DMS 273 treated with DMSO at 0.1 percent for 48 hours (cell line): Measurements from ENCODE around the gene STAT5A.
"Not testable (repeated sequence)": the region's sequence is repeated elsewhere in the genome, so short reads cannot be mapped to it uniquely, and the experiment has no call there.

ENCODE experiments used
- DNase-seq: peaks from one replicate; lab custom pipeline; 2025; lab: John Stamatoyannopoulos, UW

Gene STAT5A

DNA sequence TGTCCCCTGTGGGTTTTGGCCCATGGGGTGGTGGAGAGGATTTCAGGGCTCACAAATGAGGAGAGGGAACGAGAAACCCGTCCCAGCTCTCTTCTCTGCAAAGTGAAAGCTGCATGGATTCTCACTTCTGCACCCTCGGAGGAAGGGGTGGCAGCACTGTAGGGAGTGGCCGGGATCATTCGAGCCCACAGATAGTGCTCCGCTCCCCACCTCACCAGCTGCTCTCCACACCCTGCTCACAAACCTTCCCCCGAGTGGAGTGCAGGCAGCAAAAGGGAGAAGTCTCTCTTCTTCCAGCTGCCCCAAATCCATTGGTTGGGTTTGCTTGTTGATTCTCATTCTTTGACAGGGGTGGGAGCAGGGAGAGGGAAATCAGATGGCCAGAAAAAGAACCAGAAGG is 20.1 kb downstream of the STAT5A start:
- no peak for DNase-seq

DNA sequence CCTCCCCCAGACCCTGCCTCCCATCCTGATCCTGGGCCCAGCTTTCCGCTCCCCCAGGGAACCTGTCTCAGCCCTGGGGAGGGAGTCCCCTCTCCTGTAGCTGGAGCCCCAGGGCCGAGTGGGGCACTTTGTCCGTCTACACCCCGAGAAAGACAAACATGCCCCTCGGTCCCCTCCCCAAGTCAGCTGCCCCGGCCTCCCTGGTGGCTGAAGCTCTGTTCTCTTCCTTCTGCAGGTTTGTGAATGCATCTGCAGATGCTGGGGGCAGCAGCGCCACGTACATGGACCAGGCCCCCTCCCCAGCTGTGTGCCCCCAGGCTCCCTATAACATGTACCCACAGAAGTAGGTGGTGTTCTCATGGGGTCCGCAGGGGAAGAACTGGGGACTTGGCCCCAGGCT is 20.8 kb downstream of the STAT5A start:
- DNase-seq, result no peak

- no peak for DNase-seq
These were observed 21.9 kb downstream of the STAT5A start for GRCh38 chr17:42309986-42310786.

DNA sequence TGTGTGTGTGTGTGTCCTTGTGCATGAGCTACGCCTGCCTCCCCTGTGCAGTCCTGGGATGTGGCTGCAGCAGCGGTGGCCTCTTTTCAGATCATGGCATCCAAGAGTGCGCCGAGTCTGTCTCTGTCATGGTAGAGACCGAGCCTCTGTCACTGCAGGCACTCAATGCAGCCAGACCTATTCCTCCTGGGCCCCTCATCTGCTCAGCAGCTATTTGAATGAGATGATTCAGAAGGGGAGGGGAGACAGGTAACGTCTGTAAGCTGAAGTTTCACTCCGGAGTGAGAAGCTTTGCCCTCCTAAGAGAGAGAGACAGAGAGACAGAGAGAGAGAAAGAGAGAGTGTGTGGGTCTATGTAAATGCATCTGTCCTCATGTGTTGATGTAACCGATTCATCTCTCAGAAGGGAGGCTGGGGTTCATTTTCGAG is 22.5 kb downstream of the STAT5A start:
- no peak for DNase-seq

- DNase-seq, result no peak
These were observed 23.1 kb downstream of the STAT5A start for GRCh38 chr17:42311240-42312034.

DNA sequence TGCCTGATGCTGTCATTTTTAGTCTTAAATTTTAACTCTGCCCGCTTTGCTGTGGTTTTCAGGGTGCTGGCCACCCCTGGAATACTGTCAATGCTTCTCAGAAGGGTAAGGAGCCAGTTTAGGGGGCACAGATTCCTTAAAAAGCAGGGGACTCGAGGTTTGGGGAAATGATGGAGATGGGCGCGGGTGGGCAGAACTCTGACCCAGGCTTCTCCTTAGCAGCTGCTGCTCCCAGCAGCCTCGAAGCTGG is 23.7 kb downstream of the STAT5A start:
- DNase-seq, result no peak

DNA sequence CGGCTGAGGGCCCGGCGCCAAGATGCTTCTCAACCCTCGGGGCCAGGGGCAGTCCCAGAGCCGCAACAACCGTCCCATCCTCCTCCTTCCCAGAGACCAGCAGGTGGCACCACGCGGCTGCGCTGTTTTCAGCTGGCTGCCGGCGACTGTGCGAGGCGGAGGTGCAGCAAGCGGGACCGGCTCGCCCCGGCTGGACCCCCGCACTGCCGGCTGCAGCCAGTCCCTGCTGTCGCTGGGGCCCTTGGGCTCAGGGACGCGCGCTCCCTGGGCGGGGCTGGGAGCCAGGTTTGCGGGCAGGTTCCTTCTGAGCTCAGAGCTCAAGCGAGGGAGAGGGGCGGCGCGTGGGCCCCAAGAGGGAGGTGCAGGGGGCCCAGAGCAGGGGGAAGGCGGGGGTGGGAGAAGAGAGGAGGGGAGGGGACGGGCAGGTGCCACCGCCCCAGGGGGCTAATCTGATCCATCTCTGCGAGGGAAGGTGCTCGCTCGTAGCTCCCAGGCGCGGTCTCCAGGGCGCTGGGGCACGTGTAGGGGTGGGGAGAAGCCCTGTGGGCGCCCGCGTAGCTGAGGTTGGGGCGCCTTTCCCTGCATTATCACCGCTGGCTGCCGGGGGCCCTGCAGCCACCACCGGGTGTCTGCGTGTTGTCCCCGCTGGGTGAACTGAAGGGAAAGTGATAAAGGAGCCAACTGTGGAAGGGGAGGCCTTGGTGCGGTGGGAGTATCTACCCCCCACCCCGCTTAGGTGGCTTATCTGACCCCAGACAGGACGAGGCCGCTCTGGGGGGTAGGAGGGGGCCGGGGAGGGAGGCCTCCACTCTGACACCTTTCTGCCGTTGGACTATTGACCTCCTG is 24.2 kb downstream of the STAT5A start:
- DNase-seq, result peak; percentile 70

GRCh38 chr17:42313389-42313772 is 25.1 kb downstream of the STAT5A start:
- DNase-seq, result no peak

DNA sequence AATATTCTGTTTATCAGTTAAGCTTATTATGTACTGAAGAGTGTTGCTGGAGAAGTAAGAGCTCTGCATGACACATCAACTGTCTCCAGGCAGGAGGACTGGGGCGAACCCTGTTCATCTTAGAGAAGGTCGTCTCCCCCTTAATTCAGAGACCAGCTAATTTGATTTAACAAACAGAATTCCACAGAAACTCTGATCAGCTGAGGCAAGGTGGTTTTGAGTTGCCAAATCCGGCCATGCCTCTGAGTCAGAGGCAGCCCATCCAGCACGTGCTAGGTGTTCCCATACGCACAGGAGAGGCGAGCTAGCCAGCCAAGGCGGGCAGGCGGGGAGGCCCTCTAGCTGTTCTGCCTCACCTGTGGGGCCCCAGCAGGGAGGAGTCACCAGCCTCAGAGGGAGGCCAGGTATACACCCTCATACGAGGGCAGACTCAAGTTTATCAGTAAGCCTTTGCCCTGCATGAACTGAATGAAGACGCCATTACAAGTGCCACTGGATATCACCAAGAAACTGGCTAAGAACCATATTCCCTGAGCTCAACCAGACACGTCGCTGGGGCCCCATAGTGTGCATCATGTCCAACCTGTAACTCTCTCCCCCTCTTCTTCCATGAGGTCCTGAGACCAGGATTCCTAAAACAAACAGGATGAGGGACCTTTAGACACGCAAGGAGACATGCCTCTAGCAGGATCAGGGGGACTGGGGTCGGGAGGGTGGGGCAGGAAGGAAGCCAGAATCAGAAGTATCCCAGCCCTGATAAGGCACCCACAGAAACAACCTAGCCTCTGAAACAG is 25.7 kb downstream of the STAT5A start:
- no peak for DNase-seq

GRCh38 chr17:42315402-42316156 is 27.3 kb downstream of the STAT5A start:
- no peak for DNase-seq

DNA sequence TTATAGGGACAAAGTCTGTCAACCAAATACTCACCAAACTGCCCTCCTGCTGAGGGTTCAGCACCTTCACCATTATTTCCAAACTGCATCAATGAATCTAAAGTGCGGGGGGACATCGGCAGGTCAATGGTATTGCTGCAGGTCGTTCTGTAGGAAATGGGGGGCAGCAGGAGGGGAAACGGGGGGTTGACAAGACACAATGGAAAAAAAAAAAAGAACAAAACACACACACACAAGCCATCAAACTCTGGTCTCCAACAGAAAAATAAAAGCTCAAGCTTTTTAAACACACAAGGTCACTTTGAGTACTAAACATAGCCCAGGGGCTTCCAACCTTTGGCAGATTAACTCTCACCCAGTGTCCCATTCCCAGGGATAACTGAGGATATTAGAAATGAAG is 28.5 kb downstream of the STAT5A start:
- no peak for DNase-seq

DNA sequence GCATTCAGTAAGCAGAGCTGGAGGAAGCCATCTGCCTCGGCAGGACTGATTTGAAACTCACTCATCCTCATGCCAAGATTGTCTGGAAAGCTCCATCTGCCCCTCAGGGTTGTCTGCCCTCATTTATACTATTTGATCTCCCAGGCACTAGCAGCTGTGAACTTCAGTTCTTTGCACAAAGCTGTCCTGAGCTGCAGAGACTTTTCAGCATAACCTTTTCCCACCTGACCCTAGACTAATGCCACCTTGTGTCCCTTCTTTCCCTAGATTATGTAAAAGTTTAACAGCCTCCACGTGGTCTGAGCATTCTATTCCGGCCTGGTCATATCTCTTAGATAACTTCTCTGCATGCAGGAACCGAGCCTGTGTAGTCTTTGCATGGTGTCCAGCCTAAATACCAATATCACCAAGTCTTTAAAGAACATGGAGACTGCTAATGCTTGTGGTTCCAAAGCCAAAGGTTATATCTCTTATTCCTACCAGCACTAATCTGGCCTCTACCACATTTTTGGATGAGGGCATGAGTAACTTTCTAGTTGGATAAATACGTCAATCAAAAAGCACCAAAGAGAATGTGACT is 29.1 kb downstream of the STAT5A start:
- peak; percentile 42 for DNase-seq

DNA sequence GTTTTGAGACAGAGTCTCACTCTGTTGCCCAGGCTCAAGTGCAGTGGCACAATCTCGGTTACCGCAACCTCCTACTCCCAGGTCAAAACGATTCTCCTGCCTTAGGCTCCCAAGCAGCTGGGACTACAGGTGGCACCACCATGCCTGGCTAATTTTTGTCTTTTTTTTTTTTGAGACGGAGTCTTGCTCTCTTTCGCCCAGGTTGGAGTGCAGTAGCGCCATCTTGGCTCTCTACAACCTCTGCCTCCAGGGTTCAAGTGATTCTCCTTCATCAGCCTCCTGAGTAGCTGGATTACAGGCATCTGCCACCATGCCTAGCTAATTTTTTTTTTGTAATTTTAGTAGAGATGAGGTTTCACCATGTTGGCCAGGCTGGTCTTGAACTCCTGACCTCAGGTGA is 29.7 kb downstream of the STAT5A start:
- DNase-seq, result not testable (repeated sequence)

DNA sequence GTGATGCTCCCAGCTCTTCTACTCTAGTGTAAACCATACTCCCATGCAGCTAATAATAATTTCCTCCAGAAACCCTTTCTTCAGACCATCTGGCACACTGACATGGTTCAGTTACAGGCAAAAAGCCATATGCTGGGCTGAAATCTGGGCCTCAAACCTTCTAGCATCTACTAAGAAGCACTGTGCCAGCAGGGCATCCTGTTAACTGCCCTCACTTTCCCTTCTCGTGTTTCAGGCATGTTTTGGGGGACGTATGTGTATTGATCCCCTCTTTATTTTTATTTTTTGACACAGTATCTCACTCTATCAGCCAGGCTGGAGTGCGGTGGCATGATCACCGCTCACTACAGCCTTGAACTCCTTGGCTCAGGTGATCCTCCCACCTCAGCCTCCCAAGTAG is 33.3 kb downstream of the STAT5A start:
- DNase-seq, result peak; percentile 79

DNA sequence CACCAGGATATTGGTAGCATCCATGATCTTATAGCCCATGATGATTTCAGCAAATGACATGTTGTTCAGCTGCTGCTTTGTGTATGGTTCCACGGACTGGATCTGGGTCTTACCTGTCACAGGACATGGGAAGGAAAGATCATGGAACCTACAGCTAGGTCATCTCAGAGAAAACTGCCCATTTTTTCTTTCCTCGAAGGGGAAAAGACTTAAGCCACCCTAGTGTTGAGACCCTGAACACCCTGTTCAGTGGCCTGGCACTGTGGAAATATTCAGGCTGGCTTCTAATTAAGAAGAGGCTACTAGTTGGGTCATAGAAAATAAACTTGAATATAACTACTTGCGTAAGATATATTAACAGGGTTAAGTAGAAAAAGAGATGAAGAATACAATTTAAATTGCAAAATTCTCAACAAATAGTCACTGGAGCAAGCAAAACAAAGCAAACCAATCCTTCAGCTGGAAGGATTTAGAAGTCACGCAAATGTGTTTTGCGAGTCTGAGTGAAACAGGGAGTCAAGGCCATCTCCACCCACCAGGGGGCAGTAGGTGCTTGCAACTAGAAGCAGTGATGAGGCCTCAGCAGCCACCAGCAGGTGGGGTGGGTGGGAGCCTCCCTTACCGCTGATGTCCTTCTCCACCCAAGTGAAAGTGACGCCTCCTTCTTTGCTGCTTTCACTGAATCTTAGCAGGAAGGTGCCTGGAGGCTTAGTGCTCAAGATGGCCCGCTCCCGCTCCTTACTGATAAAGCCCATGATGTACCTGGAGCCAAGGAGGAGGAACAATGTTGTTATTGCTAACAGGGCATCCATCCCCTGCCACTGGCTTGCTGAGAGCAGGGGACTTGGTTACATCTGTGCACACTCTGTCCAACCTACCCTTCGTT is 34.3 kb downstream of the STAT5A start:
- DNase-seq, result peak; percentile 83

GRCh38 chr17:42323268-42323773 is 35.0 kb downstream of the STAT5A start:
- no peak for DNase-seq

DNA sequence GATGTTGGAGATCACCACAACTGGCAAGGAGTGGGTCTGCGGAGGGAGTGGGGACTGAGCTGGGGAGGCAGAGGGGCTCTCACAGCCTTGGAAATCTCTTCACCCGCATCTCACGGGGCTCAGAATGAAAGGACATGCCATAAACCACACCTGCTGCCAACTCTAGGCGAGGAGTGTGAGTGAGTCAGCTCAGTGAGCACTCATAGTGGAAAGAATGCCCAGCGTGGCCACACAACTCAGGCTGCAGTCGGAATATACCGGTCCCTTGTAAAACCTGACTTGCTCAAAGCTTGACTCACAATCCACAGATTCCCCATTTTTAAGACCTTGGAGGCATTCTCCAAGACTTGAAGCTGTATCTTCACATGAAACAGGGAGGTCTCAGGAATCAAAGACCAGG is 36.7 kb downstream of the STAT5A start:
- DNase-seq, result no peak

DNA sequence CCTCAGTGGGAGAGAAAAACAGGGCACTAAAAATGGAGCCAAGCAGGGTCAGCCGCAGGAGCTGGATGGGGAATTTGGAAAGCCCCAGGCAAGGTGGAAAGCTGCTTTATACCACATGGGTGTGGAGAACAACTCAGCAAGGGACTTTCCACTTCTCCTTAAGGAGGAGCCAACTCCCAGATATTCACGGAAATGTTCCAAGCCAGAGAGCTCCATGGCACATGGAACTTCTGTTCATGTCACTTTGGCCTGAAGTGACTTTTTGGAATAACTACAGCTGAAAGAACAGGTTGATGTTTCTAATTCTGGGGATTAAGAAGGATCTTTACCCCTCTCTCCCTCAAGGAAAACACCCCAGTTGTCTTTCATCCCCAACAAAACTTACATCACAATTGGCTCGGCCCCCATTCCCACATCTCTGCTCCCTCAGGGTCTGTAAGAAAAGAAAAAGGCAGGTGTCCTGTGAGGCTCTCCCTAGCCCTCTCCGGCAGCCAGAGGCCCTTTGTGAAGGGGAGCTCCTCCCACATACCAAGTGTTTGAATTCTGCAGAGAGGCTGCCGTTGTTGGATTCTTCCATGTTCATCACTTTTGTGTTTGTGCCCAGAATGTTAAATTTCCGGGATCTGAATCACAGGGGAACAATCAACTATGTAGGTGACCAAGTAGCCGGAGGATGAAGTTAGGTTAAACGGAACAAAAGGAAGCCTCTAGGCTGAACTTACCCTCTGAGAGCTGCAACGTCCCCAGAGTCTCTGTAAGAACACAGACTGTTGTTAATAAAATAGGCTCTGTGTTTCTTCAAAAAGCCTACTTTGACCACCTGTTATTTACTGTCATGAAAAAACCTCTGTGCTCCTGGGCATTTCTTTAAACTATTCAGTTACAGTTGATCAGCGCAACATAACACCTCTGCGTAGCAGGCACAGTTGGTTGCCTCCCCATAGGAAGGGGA is 41.0 kb downstream of the STAT5A start:
- no peak for DNase-seq
